SJSA1 (cell line): ENCODE data around the gene PAOX. TPM values are rescaled to one million over a fixed set of nuclear protein-coding genes. Genes with fewer than 3 reads are reported as not detected.
"Not testable (repeated sequence)": the region's sequence is repeated elsewhere in the genome, so short reads cannot be mapped to it uniquely, and the experiment has no call there.

Experiments
- DNase-seq, 2 experiments: peaks; one replicate each; pipeline ENCODE4 v3.0.0-alpha.2; 2015 to 2020; ENCODE audit warnings: low spot score in 2 of 2, low read depth in 1 of 2
- H3K27ac ChIP-seq: fragments of 250-450 bp; sonication (Bioruptor Pico); 2 replicates; pipeline ENCODE4 v1.5.1; 2020; ENCODE audit warnings: mild to moderate bottlenecking, moderate library complexity
- H3K27me3 ChIP-seq: fragments of 250-450 bp; sonication (Bioruptor Pico); replicated peaks from 2 replicates; pipeline ENCODE4 v1.5.1; 2020; ENCODE audit warnings: mild to moderate bottlenecking, moderate library complexity
- H3K36me3 ChIP-seq: fragments of 250-450 bp; sonication (Bioruptor Pico); 2 replicates; pipeline ENCODE4 v1.5.1; 2020; ENCODE audit warnings: mild to moderate bottlenecking
- H3K4me1 ChIP-seq: fragments of 250-450 bp; sonication (Bioruptor Pico); replicated peaks from 2 replicates; pipeline ENCODE4 v1.6.1; 2021; ENCODE audit warnings: mild to moderate bottlenecking
- H3K4me3 ChIP-seq: fragments of 250-450 bp; sonication (Bioruptor Pico); 2 replicates; pipeline ENCODE4 v1.5.1; 2020; ENCODE audit warnings: mild to moderate bottlenecking
- H3K9me3 ChIP-seq: fragments of 250-450 bp; sonication (Bioruptor Pico); replicated peaks from 2 replicates; pipeline ENCODE4 v1.5.1; 2020; ENCODE audit warnings: mild to moderate bottlenecking
- total RNA-seq: library from RNA; depleted of rRNA; stranded (reverse); fragments of >200 nt; shearing (Covaris generic); gene quantifications from 2 replicates; pipeline ENCODE4 v1.2.3, GENCODE V29; 2014

PAOX gene
- total RNA-seq, 1 experiment from 2014 or later = 8.7 TPM

DNA sequence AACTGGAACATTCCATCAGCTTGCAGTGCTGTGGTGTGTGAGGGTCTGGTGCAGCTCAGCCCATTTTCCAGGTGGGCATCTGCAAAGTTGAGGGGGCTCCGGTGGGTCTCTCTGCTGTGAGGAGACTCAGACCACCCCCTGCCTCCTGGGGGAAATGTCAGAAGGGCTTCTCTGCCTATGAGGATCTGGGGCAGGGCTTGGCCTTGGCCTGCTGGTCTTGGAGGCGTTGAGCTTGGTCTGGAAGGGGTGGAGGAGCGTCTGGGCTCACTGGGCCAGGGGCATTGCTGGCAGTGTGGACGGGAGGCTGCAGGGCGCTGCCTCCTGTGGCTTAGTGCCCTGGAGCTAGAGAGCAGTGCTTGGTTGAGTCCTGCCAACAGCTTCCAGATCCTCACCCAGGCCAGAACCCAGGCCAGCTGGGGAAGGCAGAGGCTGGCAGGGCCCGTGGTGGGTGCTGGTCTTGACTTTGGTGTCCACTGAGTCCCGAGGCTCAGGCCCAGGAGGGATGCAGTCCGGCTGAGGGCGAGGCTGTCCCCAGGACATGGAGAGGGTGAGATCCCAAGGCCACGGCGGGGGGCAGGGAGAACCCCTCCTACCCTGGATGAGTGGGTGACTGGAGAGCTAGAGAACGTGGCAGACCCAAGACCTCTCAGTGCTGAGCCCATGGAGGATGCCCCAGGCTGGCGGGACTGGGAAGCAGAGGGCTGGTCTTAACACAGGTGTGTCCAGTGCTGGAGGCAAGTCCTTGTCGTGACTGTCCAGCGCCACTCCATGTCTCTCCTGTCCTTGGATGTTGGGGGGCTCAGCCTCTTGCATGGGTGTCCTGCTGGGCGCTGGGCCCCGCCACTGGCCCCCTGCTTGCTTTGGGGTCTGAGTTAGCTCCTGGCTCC, 42.5 kb downstream of the PAOX start:
- DNase-seq = no peak
- no peak overlapping the region for H3K4me3 ChIP-seq

DNA sequence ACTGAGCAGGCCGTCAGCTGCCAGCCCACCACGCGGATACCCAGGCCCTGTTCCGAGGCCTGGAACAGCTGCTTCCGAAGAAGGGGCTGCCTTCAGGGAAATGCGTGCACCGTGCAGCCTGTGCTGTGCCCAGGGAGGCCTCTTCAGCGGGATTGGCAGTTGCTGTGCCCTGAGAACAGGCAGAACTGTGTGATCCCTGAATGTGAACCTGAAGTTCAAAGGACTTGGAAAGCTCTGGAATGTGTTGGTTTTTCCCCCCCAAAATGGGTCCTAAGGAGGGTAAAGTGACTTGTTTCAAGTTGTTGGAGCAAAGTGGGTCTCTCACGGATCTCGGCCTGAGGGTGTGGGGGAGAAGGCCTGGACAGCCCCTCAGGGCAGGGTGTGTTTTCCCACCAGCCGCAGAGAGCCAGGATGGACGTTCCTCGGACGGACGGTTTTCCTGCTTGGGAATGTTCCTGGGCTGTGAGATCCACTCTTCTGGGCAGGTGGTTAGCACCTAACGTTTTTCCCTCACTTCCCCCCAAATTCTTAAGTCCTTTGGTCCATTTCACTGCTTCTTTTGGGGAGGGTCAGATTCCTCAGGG, 43.3 kb downstream of the PAOX start:
- Histone ChIP-seq H3K4me3 (no peak overlapping the region), H3K4me1 (no peaks in the 10 kb centered on the region), H3K36me3 (peaks cover 21% of the 10 kb centered on the region), H3K27ac (no peak overlapping the region), H3K9me3 (no peaks in the 10 kb centered on the region), H3K27me3 (peaks cover 3% of the 10 kb centered on the region; the same call in 1 of the 2 replicates)
- DNase-seq = no peak

More for the DNA sequence above, 42.5 kb downstream of the PAOX start:
- Histone ChIP-seq H3K9me3 (no peaks in the 10 kb centered on the region), H3K27ac (no peak overlapping the region), H3K36me3 (peaks cover 21% of the 10 kb centered on the region), H3K27me3 (peaks cover 3% of the 10 kb centered on the region; the same call in 1 of the 2 replicates), H3K4me1 (no peaks in the 10 kb centered on the region)

DNA sequence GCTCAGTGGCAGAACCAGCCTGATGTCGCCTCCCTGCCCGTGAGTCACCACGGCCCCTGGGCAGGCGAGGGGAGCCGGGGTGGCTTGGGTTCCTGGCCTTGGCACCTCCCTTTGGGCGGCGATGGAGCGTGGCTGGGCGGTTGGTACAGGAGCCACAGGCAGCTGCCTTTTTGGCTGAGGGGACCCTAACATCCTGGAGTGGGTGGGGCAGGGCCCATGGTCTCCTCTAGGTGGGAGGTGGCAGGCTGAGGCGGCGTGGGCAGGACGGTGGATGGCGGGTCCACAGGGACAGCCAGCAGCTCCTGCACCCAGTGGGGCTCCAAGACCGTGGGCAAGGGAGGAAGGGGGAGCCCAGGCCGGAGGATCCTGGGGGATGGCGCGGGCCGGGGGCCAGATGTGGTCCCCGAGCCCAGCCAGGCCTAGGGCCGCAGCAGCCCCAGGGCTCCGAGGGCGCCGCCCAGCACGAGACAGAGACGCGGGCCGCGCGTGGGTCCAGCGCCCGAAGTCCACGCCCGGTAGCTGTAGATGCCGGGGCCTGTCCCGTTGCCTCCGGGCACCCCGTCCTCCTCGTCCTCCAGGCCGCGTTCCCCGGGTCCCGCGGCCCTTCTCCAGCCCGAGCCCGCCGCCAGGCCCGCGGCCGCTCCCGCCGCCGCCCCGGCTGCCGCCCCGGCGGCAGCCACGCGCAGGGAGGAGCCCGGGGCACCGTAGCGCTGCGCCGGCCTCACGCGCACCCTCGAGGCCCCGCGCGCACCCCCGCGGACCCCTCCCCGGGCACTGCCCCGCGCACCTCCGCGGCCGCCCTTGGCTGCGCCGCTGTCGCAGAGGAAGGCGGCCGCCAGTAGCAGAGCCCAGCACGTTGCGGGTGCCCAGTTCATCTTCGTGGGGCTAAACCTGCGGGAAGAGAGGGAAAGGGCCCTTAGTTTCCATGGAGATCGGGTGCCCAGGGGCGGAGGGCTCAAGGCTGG, 44.0 kb downstream of the PAOX start:
- peaks cover 3% of the 10 kb centered on the region; the same call in 1 of the 2 replicates for H3K27me3 ChIP-seq
- no peak overlapping the region for H3K4me3 ChIP-seq
- no peaks in the 10 kb centered on the region for H3K4me1 ChIP-seq
- no peak overlapping the region for H3K27ac ChIP-seq
- no peak for DNase-seq
- H3K9me3 ChIP-seq = no peaks in the 10 kb centered on the region
- H3K36me3 ChIP-seq = peaks cover 16% of the 10 kb centered on the region

DNA sequence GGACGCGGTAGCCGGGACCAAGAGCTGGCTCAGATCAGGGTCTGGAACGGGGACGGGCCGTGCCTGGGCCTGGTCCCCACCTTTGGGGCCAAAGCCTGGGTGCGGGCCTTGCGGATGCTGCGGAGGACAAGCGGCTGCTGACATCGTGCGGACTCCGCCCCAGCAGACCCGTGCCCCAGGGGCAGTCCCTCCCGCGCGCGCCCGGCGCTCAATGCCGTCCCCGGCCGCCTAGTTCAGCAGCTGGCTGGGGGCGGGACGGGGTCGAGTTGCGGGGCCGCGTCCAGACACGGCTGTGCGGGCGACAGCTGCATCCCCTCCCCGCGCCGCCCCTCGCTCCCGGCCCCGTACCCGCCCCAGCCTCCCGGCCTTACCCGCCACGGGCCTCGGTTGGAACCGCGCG, 45.0 kb downstream of the PAOX start:
- H3K36me3 ChIP-seq = peaks cover 12% of the 10 kb centered on the region
- not testable (repeated sequence) for H3K4me3 ChIP-seq, H3K27me3 ChIP-seq, DNase-seq, H3K9me3 ChIP-seq, H3K27ac ChIP-seq, H3K4me1 ChIP-seq

DNA sequence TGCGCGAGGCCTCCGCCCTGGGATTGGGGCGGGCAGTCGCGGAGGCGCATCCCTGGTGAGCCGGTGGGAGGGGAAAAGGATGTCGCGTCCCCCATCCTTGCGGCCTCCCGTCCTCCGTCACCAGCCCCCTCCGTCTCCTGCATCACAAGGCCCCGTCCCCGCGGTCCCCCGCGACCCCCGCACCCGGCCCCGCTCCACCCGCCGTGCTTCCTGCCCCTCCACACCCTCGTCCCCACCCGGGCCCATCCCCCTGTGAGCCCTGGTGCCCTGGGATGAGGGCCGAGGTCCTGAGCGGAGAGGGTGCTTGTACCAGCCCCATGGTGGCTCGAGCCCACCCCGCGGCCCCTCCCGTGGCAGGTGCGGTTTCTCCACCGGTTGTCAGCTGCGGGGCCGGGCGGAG, 45.5 kb downstream of the PAOX start, which contains the start of gene SPRN:
Gene SPRN, minus strand, starts transcription at position 25 of the 400 bp plus-strand sequence. CDS start 944 bp downstream, outside the sequence.
- H3K4me1 ChIP-seq, H3K9me3 ChIP-seq, H3K27me3 ChIP-seq, H3K27ac ChIP-seq, DNase-seq, H3K4me3 ChIP-seq, H3K36me3 ChIP-seq: not testable (repeated sequence)

DNA sequence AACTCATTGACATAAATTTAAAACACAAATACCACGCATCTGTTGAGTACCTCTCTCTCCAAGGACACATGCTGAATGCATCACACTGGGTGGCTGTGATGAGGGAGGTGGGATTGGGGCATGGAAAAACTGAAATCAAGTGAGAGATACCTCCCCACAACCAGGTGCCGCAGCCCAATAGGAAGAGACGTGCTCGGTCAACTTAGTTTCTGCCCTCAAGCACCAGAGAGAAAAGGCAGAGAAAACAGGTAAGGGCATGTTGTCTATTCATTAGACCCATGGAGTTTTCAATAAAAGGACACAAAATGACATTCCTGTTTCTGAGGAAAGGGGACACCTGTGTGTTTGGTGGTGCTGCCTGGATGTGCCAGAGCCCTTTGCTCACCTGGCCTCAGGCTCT, 50.5 kb downstream of the PAOX start:
- H3K27me3 ChIP-seq, H3K27ac ChIP-seq, H3K36me3 ChIP-seq, H3K9me3 ChIP-seq, H3K4me3 ChIP-seq, DNase-seq, H3K4me1 ChIP-seq: not testable (repeated sequence)

DNA sequence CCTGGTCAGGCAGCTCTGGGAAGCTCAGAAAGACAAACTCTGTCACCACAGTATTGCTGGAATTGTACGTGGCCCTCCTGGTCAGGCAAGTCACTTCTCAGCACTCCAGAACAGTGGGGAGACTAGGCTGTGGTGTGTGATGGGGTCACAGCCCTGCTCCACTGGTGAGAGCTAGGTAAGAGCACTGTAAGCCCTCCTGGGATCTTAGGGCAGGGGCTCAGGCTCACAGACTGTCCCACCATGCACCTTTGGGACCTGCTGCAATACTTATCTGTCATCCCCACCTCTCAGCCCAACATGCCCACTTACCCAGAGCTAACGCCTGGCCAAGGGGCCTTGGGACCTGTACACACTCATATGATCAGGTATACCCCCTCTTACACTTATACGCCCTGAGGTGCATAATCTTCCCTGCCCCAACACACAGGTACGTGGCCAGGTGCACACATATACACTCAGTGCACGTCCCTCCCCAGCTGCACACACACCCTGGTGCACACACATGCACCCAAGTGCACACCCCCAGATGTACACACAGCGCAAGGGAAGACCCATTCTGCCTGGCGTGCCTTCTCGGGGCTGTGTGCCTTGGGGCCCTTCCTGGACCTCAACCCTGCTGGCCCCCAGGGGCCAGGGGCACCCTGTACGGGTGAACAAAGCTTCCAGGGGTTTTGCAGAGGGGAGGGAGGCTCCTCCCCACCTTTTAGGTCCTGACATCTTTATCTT, 53.0 kb downstream of the PAOX start:
- not testable (repeated sequence) for H3K4me1 ChIP-seq, H3K27me3 ChIP-seq, H3K9me3 ChIP-seq, H3K27ac ChIP-seq, H3K36me3 ChIP-seq, DNase-seq, H3K4me3 ChIP-seq

DNA sequence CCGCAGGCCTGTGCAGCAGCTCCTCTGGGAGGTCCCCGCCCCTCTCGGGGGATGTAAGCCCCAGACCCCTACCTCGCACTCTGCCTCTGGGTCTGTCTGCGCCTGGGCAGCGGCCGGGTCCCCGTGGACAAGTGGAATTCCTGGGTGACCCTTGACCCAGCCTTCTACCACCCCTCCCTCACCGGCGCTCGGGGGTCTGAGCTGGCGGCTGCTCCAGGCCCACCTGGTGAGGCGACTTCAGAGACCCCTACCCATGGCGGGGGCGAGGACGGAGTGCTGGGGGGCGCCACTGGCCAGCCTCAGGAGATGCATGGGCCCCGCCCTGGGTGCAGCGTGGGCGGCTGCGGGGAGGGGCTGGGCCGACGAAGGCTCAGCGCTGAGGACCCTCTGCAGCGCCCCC, 53.7 kb downstream of the PAOX start:
- H3K9me3 ChIP-seq, H3K27me3 ChIP-seq, H3K4me3 ChIP-seq, H3K4me1 ChIP-seq, H3K36me3 ChIP-seq, DNase-seq, H3K27ac ChIP-seq: not testable (repeated sequence)

DNA sequence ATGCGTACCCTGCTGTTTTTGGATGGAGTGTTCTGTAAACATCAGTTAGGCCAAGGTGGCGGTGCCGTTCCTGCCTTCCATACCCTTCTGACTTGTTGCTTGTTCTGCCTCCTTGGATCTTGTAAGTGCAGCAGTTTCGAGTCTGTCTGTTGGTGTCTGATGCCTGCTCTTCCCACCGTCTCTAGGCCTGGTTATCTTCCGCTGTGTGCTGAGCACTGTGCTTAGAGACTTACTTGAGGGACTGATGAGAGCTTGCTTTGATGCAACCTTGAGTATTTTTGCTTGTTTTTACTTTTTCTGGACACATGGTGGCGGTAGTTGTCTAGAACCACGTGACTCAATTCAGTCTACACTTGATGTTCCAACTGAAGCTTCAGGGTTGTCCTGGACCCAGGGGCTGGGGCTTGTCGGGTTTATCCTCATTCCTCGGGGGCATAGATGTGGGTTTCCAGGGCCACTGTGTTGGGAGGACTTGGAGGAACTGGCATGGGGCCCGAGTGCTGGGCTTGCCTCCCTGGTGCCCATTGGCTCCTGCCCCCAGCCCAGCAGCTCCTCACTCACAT, 59.7 kb downstream of the PAOX start:
- no peak overlapping the region for H3K27ac ChIP-seq
- no peak overlapping the region for H3K4me3 ChIP-seq
- H3K27me3 ChIP-seq = no peaks in the 10 kb centered on the region
- H3K36me3 ChIP-seq = no peaks in the 10 kb centered on the region
- peaks cover 4% of the 10 kb centered on the region; the same call in 1 of the 2 replicates for H3K9me3 ChIP-seq
- no peak for DNase-seq
- no peaks in the 10 kb centered on the region for H3K4me1 ChIP-seq

DNA sequence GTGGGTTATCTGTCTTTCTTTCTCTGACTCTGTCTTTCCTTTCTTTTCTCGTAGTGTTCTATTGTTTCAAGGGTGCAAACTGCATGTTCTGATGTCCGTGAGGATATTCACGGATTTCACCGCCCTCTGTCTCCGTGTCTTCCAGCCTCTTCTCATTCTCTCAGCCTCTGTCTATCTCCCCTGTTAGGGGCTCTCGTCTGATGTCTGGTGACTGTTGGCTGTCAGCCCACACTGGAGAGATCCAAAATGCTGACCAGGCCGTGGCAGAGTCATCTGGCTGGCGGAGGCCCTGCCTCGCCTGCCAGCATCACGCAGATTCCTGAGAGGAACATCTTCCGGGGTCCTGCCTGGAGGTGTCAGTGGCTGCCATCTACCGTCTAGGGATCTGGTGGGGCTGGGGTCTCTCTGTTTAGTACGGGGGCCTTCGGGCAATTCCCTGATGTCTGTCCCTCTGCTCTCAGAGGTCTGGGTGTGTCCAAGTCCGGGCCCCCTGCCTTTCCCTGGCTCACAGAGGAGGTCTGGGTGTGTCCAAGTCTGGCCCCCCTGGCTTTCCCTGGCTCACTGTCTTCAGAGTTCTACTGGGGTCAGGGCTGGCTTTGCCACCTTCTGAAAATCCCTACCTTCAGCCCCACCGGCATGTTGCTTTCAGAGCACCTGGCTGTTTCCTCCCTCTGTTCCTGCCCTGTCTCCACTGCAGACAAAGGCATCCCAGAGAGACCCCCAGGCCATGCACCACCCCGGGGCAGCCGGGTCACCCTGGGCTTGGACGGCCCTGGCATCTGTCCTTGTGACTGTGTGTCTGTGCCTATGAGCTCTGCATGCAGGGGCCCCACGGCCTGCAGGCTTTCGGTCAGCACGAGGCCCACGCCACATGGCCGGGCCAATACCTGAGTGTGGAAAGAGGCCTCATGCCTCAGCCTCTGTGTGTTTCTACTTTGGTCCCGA, 60.7 kb downstream of the PAOX start:
- DNase-seq = peak in 1 of 2 experiments; percentile 30
- Histone ChIP-seq H3K9me3 (peaks cover 7% of the 10 kb centered on the region), H3K27me3 (no peaks in the 10 kb centered on the region), H3K36me3 (no peaks in the 10 kb centered on the region), H3K4me1 (no peaks in the 10 kb centered on the region), H3K27ac (no peak overlapping the region), H3K4me3 (no peak overlapping the region)

DNA sequence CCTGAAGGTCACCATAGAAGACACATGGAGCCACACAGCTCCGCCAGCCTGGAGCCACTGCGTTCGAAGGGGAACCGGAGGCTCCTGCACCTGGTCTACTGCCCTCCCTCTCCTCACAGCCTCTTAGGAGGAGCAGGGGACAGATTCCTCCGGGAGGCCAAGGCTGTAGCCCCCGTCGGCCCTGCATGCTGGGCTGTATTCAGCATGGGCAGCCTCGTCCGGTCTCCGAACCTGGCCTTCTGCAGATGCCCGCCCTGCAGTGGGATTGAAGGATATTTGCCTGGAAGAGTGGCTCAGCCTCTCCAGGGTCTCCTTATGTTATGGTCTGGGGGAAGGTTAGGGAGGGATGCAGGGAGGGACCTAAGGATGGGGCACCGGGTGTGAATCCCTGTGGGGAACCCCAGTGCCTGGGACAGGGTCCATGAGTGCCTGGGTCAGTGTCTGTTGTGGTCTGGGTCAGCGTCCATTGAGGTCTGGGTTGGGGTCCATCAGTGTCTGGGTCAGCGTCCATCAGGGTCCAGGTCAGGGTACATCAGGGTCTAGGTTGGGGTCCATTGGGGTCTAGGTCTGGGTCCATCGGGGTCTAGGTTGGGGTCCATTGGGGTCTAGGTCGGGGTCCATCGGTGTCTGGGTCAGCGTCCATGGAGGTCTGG, 61.7 kb downstream of the PAOX start:
- Histone ChIP-seq H3K36me3 (no peaks in the 10 kb centered on the region), H3K9me3 (peaks cover 13% of the 10 kb centered on the region), H3K27me3 (no peaks in the 10 kb centered on the region), H3K4me1 (no peaks in the 10 kb centered on the region), H3K4me3 (no peak overlapping the region), H3K27ac (no peak overlapping the region)
- DNase-seq = no peak
